Endothelial cell (in vitro differentiated cells): ENCODE data around the gene VWF. TPM values are rescaled to one million over a fixed set of nuclear protein-coding genes. Genes with fewer than 3 reads are reported as not detected.

Experiments
- DNase-seq: peaks from one replicate; pipeline ENCODE4 v3.0.0; 2021; ENCODE audit warnings: low spot score
- H3K27ac Mint-ChIP-seq: one replicate; pipeline ENCODE4 v1.8.0; 2021; ENCODE audit warnings: mixed read lengths, inconsistent platforms; ENCODE audit not compliant: unreplicated experiment
- H3K27me3 Mint-ChIP-seq: one replicate; pipeline ENCODE4 v1.8.0; 2021; ENCODE audit warnings: mild to moderate bottlenecking, moderate library complexity, mixed read lengths, inconsistent platforms; ENCODE audit not compliant: unreplicated experiment
- H3K36me3 Mint-ChIP-seq: one replicate; pipeline ENCODE4 v1.8.0; 2021; ENCODE audit warnings: mild to moderate bottlenecking, low read depth, mixed read lengths, inconsistent platforms; ENCODE audit not compliant: unreplicated experiment
- H3K4me1 Mint-ChIP-seq: one replicate; pipeline ENCODE4 v1.8.0; 2021; ENCODE audit warnings: mild to moderate bottlenecking, mixed read lengths, inconsistent platforms; ENCODE audit not compliant: unreplicated experiment
- H3K4me3 Mint-ChIP-seq: one replicate; pipeline ENCODE4 v1.8.0; 2021; ENCODE audit warnings: mild to moderate bottlenecking, mixed read lengths, inconsistent platforms; ENCODE audit not compliant: unreplicated experiment
- H3K9me3 Mint-ChIP-seq: one replicate; pipeline ENCODE4 v1.8.0; 2021; ENCODE audit warnings: mixed read lengths, inconsistent platforms; ENCODE audit not compliant: unreplicated experiment
- CTCF ChIP-seq: fragments of 200-600 bp; sonication (generic); IDR thresholded peaks from one replicate; pipeline ENCODE4 v1.5.0; 2021; ENCODE audit warnings: antibody characterized with exemption; ENCODE audit not compliant: unreplicated experiment
- total RNA-seq: library from RNA; stranded (reverse); fragmentation: NEBNext Ultra II Directional; extraction: Animal tissue kit (Norgen Biotek cat#: 25700); gene quantifications from one replicate; pipeline ENCODE4 v1.2.1, GENCODE V29; 2021; ENCODE audit not compliant: unreplicated experiment

Gene VWF
- total RNA-seq, 1 donor from 2014 or later: 56.0 TPM

- Mint-ChIP-seq H3K4me3 (no peak overlapping the region), H3K27me3 (peaks cover 1% of the 10 kb centered on the region), H3K36me3 (peaks cover 5% of the 10 kb centered on the region), H3K27ac (no peak overlapping the region), H3K4me1 (peaks cover 17% of the 10 kb centered on the region), H3K9me3 (no peaks in the 10 kb centered on the region)
- no peak for TF ChIP-seq CTCF
- no peak for DNase-seq
Observed at GRCh38 chr12:5966486-5967095, 157.9 kb downstream of the VWF start.

- Mint-ChIP-seq H3K27me3 (peaks cover 1% of the 10 kb centered on the region), H3K4me3 (no peak overlapping the region), H3K27ac (no peak overlapping the region), H3K4me1 (peaks cover 17% of the 10 kb centered on the region), H3K36me3 (peaks cover 5% of the 10 kb centered on the region), H3K9me3 (no peaks in the 10 kb centered on the region)
- peak; percentile 51 for TF ChIP-seq CTCF
- DNase-seq: peak; percentile 79
Observed at GRCh38 chr12:5965950-5966383, 158.5 kb downstream of the VWF start.

GRCh38 chr12:5964913-5965900 is 159.3 kb downstream of the VWF start:
- Mint-ChIP-seq H3K27me3 (peaks cover 1% of the 10 kb centered on the region), H3K36me3 (peaks cover 3% of the 10 kb centered on the region), H3K9me3 (no peaks in the 10 kb centered on the region), H3K4me3 (no peak overlapping the region), H3K4me1 (peaks cover 17% of the 10 kb centered on the region), H3K27ac (no peak overlapping the region)
- no peak for DNase-seq
- no peak for TF ChIP-seq CTCF

GRCh38 chr12:5963515-5963914 is 161.0 kb downstream of the VWF start:
- DNase-seq: no peak
- Mint-ChIP-seq H3K9me3 (no peaks in the 10 kb centered on the region), H3K27me3 (peaks cover 1% of the 10 kb centered on the region), H3K36me3 (no peaks in the 10 kb centered on the region), H3K4me3 (no peak overlapping the region), H3K4me1 (peaks cover 17% of the 10 kb centered on the region), H3K27ac (no peak overlapping the region)
- no peak for TF ChIP-seq CTCF

GRCh38 chr12:5960783-5961182 is 163.7 kb downstream of the VWF start:
- no peak for DNase-seq
- H3K9me3 Mint-ChIP-seq: no peaks in the 10 kb centered on the region

More at GRCh38 chr12:5960783-5961182, 163.7 kb downstream of the VWF start:
- Mint-ChIP-seq H3K4me3 (no peak overlapping the region), H3K27me3 (no peaks in the 10 kb centered on the region), H3K4me1 (peaks cover 17% of the 10 kb centered on the region), H3K36me3 (no peaks in the 10 kb centered on the region), H3K27ac (no peak overlapping the region)
- no peak for TF ChIP-seq CTCF
